AG09309 (cell line): ENCODE results near the gene SPG7.

Experiments used
- DNase-seq: peaks from one replicate; pipeline ENCODE4 v3.0.0-alpha.2; 2010; ENCODE audit warnings: low read depth
- H3K4me3 ChIP-seq: 2 replicates; pipeline ENCODE4 v1.5.1; 2011; ENCODE audit warnings: mild to moderate bottlenecking, low read depth, low read length, moderate library complexity; ENCODE audit not compliant: control insufficient read depth
- CTCF ChIP-seq: IDR thresholded peaks from 2 replicates; pipeline ENCODE4 v1.5.1; 2011; ENCODE audit warnings: mild to moderate bottlenecking, low read depth, low read length, inconsistent platforms; ENCODE audit not compliant: insufficient read depth, control insufficient read depth; ENCODE audit errors: missing control alignments

Gene SPG7

GRCh38 chr16:89555780-89556179 lies 47.6 kb downstream of the SPG7 start:
- TF ChIP-seq CTCF, result no peak
- H3K4me3 ChIP-seq, result no peak overlapping the region
- DNase-seq, result no peak

- H3K4me3 ChIP-seq, result no peak overlapping the region
- peak; percentile 82 for TF ChIP-seq CTCF
- peak; percentile 5 for DNase-seq
Measured at GRCh38 chr16:89556750-89557689, 48.8 kb downstream of the SPG7 start.

GRCh38 chr16:89557690-89558490 lies 49.7 kb downstream of the SPG7 start:
- no peak for TF ChIP-seq CTCF
- DNase-seq, result no peak
- no peak overlapping the region for H3K4me3 ChIP-seq

- peak; percentile 76 for DNase-seq
- peak within 1 kb of the TSS; percentile 75 for H3K4me3 ChIP-seq
- no peak for TF ChIP-seq CTCF
Measured at GRCh38 chr16:89560378-89561141, 52.4 kb downstream of the SPG7 start, which contains the start of gene RPL13. RPL13 (plus strand) TSS chr16:89560682; CDS start chr16:89560960, 278 bp downstream.

- no peak for DNase-seq
- no peak for TF ChIP-seq CTCF
- H3K4me3 ChIP-seq, result peak overlapping the region; percentile 75
Measured at GRCh38 chr16:89561142-89561883, 53.1 kb downstream of the SPG7 start.
